SIG-M5 treated with dmso at 0.1 percent for 504 hours (cell line): ENCODE data around the gene ENAH.

Source experiments
- DNase-seq: peaks from one replicate; lab custom pipeline; 2025; ENCODE audit not compliant: unreplicated experiment; lab: John Stamatoyannopoulos, UW

ENAH gene

DNA sequence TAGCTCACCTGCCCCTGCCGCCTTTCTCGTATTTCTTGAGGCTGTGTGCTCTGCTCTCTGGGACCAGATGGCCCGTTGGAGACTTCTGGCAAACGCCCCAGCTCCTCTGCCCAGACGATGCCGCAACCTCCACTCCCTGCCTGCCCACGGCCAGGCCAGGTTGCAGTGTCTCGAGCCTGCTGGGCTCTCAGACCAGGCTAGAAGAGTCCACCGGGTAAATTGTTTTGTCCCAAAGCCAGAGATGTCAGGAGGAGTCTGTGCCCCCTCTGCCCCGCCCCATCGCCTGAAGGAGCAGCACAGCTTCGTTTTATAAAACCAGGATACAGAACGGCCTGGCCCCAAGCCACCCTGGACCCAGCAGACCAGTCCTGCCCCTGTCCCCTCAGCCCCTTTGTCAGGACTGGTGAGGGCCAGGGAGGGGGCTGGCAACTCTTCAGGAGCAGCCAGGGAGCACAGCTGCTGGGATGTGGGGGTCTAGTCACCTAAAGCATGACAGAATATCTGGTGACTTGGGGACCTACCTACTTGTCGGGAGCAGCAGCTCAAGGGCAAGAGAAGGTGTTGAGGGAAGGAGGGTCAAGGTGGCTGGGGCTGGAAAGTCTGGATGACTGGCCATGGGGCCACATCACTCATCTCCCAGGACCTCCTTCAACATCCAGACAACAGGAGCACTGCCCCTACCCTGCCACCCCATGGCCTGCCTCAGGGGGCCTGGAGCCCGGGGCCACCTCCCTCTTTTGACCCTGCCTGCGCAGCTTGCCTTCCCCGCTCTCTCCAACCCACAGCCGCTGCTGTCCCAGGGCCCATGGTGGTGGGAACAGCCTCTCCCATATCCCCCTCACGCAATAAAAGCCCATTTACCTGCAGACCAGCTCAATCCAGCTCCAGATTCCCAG, 191.1 kb downstream of the ENAH start:
- no peak for DNase-seq

GRCh38 chr1:225460737-225461532, 192.0 kb downstream of the ENAH start:
- DNase-seq = no peak

DNA sequence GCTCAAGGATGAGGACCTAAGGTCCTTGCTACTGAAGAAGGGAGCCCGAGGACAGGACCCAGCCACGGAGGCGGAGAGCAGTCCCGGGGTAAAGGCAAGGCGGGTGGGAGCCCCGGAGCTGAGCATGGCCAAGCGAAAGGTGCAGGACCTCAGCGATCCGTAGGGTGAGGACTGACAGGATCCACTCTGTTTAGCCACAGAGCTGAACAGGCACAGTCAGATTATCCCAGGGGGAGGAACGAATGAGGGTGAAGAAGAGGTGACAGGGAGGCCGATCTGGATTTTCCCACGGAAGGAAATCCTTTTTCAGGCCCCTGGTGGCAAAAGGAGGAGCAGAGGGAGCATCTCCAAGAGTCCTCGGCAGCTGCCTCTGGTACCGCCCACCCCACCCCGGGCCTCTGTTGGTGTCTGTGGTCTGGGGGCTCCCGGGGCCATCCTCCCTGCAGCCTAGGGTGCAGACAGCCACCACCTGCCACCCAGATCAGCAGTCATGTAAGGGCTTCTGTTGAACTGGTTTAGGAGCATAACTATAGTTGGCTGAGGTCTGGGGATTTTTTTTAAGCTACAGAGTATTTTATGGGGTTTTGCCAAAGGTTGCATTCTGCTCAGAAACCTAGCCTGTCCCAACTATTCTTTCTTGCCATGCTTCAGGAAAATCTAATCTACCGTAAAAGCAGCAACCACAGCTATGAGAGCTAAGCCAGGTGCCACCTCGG, 192.7 kb downstream of the ENAH start:
- no peak for DNase-seq

DNA sequence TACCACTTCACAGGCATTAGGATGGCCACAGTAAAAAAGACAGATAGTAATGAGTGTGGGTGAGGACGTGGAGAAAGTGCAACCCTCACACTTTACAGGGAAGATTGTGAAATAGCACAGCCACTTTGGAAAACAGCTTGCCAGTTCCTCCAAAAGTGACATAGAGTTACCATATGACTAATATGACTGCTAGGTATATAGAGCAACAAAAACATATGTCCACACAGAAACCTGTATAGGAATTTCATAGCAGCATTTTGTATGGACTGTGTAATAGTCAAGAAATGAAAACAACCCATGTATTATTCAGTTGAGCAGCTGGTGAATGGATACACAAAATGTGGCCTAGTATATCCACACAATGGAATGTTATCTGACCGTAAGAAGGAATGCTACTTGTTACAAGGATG, 194.7 kb downstream of the ENAH start:
- DNase-seq = peak; percentile 90

DNA sequence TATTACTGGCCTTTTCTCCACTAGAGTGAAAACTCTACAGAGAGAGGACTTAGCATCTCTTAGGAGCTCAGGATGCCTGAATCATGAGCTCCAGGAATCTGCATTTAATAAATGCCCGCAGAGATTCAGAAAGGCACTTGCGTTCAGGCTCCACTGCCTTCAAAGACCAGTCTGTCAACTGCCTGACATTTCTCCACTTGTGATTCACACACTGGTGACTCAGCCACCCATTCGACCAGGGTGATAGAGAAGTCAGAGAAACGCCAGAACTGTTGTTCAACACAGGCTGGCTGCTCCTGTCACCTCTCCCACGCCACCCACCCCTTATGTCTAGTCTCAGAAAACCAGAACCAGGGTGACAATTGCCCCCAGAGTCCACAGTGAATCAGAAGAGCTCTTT, 198.2 kb downstream of the ENAH start:
- peak; percentile 81 for DNase-seq

- DNase-seq = no peak
These were observed 198.9 kb downstream of the ENAH start for GRCh38 chr1:225453797-225454648.

- DNase-seq = no peak
These were observed 200.9 kb downstream of the ENAH start for GRCh38 chr1:225451840-225452515.

GRCh38 chr1:225451340-225451739, 201.6 kb downstream of the ENAH start:
- no peak for DNase-seq

DNA sequence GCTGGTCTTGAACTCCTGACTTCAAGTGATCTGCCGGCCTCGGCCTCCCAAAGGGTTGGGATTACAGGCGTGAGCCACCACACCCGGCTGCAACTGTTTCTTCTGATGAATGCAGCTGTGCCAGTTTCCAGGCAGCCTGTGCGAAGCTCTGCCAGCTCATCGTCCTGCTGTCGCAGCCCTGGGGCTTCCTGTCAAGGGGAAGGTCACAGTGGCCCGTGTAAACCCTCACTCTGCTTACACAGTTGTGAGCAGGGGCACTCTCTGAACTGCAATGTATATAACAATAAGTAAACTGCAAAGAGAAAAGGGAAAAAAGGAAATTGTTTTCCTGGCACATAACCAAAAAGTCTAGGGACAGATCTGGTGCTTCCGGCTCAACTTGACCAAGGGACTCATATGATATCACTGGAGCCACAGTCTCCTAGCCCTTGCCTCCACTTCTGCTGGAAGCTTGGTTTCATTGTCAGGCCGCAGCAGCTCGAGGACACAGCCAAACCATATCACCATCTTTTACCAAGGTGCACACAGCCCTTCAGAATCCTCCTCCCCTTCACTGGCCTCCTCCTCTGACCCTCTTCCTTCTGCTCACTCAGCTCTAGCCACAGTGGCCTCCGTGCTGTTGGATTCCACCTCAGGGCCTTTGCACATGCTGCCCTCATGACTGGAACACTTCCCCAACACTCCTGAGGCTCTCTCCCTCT, 202.3 kb downstream of the ENAH start:
- no peak for DNase-seq

GRCh38 chr1:225449774-225450173, 203.1 kb downstream of the ENAH start:
- DNase-seq = no peak

DNA sequence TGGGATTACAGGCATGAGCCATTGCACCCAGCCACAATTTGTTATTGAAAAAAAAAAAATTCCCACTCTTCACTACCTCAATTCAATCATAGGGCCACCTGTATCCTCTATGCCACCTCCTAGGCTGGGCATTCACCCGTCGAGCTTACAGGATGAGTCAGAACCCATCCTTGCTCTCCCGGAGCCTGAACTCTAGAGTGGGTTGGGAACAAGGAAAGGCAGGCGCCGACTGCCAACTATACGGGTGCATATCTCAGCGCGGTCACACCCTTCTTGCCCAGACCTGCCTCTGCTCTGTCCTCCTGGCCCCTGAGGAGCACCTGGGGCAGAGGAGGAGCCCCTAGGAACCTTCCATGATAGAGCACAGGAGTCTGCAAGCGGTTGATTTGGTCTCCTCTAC, 203.7 kb downstream of the ENAH start:
- DNase-seq = no peak

DNA sequence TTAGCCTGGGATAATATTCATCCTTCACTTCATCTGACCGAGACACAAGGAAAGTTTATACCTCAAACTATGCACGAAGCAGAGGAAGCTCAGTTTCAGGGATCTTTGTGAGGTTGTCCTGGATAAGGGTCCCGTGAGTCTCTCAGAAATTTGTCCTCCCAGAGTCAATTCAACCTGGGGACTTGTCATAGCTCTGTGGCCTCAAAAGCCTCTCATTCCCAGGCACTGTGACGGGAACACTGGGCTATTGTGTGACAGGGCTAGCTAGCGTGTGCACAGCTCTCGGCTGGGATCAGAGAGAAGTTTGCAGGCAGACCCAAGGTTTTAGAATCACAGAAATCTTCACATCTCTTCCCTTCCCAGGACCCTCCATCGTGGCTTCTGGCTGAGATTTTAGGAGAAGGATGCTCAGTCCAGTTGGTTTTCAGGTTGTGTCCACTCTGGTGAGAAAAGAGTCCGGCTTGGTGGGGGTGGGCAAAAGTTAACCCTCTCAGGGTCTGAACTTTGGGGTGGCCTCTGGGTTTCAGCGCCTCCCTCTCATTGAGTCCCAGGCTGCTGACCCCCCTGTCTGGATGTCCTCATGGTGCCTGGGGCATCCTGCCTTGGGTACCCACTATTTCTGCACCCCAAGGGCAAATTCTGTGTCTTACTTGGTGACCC, 204.6 kb downstream of the ENAH start:
- no peak for DNase-seq

- DNase-seq = no peak
These were observed 205.3 kb downstream of the ENAH start for GRCh38 chr1:225447650-225448089.

DNA sequence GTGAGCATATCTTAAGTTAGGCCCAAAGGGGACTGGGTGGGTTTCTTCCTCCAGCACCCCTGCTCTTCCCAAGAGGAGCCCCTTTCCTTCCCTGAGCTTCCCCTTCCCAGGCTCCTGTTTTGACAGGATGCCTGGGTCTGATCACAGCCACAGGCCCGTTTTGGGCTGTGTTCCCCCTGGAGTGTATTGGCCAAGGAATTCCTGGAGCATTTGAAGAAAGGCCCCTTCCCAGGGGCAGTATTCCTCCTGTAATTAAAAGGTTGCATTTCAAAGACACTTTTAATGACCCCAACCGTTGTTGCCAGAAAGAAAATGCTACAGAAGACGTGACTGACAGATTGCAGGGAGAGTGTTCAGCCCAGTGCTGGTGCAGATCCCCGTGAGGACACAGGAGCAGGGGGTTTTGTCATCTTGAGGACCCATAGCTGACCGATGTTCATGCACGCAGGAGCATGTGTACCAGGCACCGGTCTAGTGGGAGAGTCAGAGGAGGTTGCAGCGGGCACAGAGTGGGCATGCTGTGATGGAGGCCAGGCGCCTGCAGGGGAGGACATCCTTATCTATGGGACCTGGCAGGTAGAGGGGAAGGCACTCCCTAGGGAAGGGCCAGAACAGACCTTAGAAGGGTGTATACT, 205.8 kb downstream of the ENAH start:
- no peak for DNase-seq

DNA sequence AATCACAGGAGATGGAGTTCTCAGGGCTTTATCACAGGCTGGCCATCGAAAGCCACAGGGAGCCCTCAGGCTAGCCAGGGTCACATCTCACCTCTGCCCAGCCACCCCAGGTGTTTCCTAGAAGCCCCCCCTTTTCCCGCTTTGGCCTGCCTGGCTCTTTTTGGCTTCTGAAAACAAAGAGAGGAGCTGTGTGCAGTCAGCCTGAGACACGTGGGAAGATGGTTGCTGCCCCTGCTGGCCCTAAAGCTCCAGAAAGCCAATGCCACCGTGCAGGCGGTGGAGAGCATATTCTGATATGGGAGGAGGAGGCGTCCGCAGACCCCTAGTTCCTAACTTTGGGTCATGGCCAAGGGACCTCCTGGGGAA, 206.3 kb downstream of the ENAH start:
- no peak for DNase-seq

GRCh38 chr1:225445639-225446594, 207.0 kb downstream of the ENAH start:
- no peak for DNase-seq

DNA sequence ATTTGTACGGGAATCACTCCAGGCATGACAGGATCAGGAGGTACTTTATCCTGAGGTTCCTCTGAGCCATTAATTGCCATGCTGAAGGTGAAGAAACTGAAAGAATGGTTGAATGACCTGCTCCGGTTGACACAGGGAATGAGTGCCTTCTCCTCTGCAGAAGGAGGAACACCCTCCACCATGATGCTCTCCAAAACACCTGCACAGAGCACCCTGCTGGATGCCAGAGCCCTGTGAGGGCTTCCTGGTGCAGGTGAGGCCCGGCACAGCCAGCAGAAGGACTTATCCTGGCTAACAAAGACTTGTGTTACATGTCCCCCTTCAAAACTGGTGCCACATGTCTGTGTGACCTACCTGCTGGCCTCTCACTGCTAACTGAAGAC, 210.8 kb downstream of the ENAH start:
- DNase-seq = no peak
